WERI-Rb-1 (cell line): ENCODE data around the gene NSF.
"Not testable (repeated sequence)": the region's sequence is repeated elsewhere in the genome, so short reads cannot be mapped to it uniquely, and the experiment has no call there.

Source experiments
- DNase-seq: peaks from one replicate; pipeline ENCODE4 v3.0.0-alpha.2; 2020
- H3K27ac ChIP-seq: fragments of 250-450 bp; sonication (Bioruptor Pico); 2 replicates; pipeline ENCODE4 v1.5.1; 2020; ENCODE audit warnings: mild to moderate bottlenecking, moderate library complexity
- H3K27me3 ChIP-seq: fragments of 250-450 bp; sonication (Bioruptor Pico); 2 replicates; pipeline ENCODE4 v1.5.1; 2021; ENCODE audit warnings: mild to moderate bottlenecking, low read depth, moderate library complexity; ENCODE audit not compliant: insufficient read depth, severe bottlenecking
- H3K36me3 ChIP-seq: fragments of 250-450 bp; sonication (Bioruptor Pico); 2 replicates; pipeline ENCODE4 v1.5.1; 2020; ENCODE audit warnings: mild to moderate bottlenecking, moderate library complexity
- H3K4me3 ChIP-seq: 2 replicates; pipeline ENCODE4 v1.5.1; 2011; ENCODE audit warnings: low read depth, mild to moderate bottlenecking, control low read depth, low read length
- H3K9me3 ChIP-seq: fragments of 250-450 bp; sonication (Bioruptor Pico); 2 replicates; pipeline ENCODE4 v1.5.1; 2021; ENCODE audit warnings: mild to moderate bottlenecking, moderate library complexity; ENCODE audit not compliant: severe bottlenecking
- TF ChIP-seq, protein P1 (sequence below): IDR thresholded peaks from 2 replicates; pipeline ENCODE4 v1.5.1; 2011; ENCODE audit warnings: low read depth, mild to moderate bottlenecking, control low read depth, inconsistent platforms, low read length

The NSF gene

GRCh38 chr17:46791531-46791930, 201.1 kb downstream of the NSF start:
- Histone ChIP-seq H3K27ac (no peak overlapping the region), H3K36me3 (no peaks in the 10 kb centered on the region), H3K4me3 (no peak overlapping the region), H3K27me3 (no peaks in the 10 kb centered on the region), H3K9me3 (peaks cover 9% of the 10 kb centered on the region)
- TF ChIP-seq, protein P1, sequence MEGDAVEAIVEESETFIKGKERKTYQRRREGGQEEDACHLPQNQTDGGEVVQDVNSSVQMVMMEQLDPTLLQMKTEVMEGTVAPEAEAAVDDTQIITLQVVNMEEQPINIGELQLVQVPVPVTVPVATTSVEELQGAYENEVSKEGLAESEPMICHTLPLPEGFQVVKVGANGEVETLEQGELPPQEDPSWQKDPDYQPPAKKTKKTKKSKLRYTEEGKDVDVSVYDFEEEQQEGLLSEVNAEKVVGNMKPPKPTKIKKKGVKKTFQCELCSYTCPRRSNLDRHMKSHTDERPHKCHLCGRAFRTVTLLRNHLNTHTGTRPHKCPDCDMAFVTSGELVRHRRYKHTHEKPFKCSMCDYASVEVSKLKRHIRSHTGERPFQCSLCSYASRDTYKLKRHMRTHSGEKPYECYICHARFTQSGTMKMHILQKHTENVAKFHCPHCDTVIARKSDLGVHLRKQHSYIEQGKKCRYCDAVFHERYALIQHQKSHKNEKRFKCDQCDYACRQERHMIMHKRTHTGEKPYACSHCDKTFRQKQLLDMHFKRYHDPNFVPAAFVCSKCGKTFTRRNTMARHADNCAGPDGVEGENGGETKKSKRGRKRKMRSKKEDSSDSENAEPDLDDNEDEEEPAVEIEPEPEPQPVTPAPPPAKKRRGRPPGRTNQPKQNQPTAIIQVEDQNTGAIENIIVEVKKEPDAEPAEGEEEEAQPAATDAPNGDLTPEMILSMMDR: no peak
- DNase-seq: no peak

DNA sequence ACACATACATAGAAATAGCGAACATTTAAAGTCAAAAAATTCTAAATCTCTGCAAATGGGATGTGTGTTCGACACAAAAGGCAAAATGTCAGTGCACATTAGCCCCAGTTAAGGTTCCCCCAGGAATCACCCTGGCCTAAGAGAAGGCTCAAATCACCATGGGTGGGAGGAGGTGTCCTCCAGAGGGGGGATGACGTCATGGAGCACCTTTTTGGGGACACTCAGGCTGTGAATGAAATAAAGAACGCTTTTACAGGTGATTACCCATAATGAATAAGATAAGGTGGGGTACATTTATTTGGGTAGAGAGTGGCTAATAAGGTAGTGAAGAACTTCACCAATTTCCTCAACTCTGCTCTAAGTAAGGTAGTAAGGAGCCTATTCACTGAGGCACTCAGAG, 201.6 kb downstream of the NSF start:
- H3K27ac ChIP-seq: no peak overlapping the region
- no peaks in the 10 kb centered on the region for H3K27me3 ChIP-seq
- TF ChIP-seq, protein P1: no peak
- peaks cover 9% of the 10 kb centered on the region for H3K9me3 ChIP-seq
- H3K36me3 ChIP-seq: no peaks in the 10 kb centered on the region
- no peak overlapping the region for H3K4me3 ChIP-seq
- no peak for DNase-seq

DNA sequence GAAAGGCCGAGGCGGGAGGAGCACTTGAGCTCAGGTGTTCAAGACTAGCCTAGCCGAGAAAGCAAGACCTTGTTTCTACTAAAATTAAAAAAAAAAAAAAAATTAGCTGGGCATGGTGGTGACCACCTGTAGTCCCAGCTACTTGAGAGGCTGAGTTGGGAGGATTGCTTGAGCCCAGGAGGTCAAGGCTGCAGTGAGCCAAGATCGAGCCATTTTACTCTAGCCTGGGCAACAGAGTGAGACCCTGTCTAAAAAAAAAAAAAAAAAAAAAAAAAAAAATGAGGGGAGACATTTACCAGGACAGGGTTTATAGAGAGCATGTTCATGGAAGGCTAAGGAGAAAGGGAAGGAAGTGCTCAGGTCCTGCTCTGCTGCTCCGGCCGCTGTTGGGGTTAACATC, 202.6 kb downstream of the NSF start:
- not testable (repeated sequence) for H3K9me3 ChIP-seq, DNase-seq, H3K27me3 ChIP-seq, H3K36me3 ChIP-seq, H3K27ac ChIP-seq, H3K4me3 ChIP-seq

DNA sequence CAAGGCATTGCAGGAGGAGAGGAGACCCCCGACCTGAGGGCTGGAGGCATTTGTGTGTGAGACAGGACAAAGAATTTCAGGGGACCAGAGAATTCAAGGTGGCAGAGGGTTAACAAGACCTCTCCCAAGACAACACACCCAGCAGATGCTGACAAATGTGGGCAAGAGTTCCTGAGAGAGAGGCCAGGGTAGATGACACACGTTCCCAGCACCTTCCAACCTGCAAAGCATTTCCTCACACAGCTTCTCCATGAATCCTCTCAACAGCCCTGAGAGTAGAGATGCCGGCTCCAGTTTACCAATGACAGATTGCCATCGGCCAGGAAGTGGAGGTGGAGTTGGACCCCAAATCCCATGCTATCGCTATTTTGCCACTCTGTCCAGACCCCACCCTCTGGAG, 203.1 kb downstream of the NSF start:
- Histone ChIP-seq H3K27ac (no peak overlapping the region), H3K36me3 (no peaks in the 10 kb centered on the region), H3K9me3 (peaks cover 9% of the 10 kb centered on the region), H3K4me3 (no peak overlapping the region), H3K27me3 (no peaks in the 10 kb centered on the region)
- TF ChIP-seq, protein P1: no peak
- DNase-seq: no peak

DNA sequence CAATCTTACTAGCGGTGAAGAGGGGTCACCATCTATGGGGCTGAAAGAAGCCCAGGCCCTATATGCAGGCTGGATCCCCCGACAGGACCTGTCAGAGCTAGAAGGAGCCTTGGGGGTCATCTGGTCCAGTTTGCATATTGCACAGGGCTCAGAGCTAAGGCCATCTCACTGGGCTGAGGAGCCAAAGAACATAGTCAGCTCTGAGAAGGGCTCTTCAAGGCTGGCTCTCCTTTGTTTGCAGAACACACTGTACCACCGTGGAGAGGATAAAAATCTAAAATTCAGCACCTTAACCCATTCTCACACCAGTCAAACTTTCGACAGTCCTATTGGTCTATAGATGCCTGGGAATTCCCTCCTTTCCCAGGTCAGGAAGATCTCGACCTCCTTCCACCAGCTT, 203.8 kb downstream of the NSF start:
- Histone ChIP-seq H3K27me3 (no peaks in the 10 kb centered on the region), H3K4me3 (no peak overlapping the region), H3K9me3 (peaks cover 5% of the 10 kb centered on the region), H3K36me3 (no peaks in the 10 kb centered on the region), H3K27ac (no peak overlapping the region)
- DNase-seq: no peak
- TF ChIP-seq, protein P1: no peak

DNA sequence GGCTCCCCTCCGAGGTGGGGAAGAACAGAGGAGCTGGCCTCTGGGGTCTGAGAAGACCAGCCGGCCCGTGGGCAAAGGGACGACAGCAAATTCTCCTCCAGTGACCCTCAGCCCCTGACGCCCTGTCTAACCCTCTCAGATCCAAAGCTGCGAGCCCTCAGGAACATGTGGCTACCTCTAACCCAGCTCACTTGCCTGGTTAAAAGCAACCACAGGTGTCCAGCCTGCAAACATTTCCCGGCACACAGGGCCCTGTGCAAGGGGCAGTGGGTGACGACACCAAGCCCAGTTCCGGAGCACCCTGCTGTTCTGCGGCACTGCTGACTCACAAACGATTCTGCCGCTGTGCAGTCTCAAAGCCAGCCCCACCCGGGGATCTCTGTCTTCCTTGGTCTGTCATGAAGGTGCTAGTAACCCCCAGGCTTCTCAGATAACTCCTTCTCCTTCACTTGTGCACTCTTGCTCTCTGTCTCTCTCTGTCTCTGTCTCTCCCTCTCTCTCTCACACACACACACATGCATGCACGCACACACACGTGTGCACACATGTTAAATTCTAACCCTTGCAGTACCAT, 205.0 kb downstream of the NSF start:
- Histone ChIP-seq H3K4me3 (no peak overlapping the region), H3K9me3 (peaks cover 4% of the 10 kb centered on the region), H3K27ac (no peak overlapping the region), H3K36me3 (no peaks in the 10 kb centered on the region), H3K27me3 (no peaks in the 10 kb centered on the region)
- no peak for DNase-seq
- TF ChIP-seq, protein P1: no peak
